NT2/D1 (cell line): Measurements from ENCODE around the gene CCR1.

Experiments used
- DNase-seq: peaks from one replicate; pipeline ENCODE4 v3.0.0-alpha.2; 2011; ENCODE audit warnings: low read depth, low spot score
- H3K27me3 ChIP-seq: 2 replicates; pipeline ENCODE4 v1.6.0; 2011; ENCODE audit warnings: mild to moderate bottlenecking; ENCODE audit not compliant: insufficient read length, insufficient read depth
- H3K36me3 ChIP-seq: 2 replicates; pipeline ENCODE4 v1.6.1; 2011; ENCODE audit warnings: mild to moderate bottlenecking, low read length, mixed read lengths; ENCODE audit not compliant: insufficient read depth, insufficient read length
- H3K4me1 ChIP-seq: 2 replicates; pipeline ENCODE4 v1.5.1; 2011; ENCODE audit not compliant: insufficient read depth, insufficient read length
- H3K4me3 ChIP-seq: 2 replicates; pipeline ENCODE4 v1.5.1; 2011; ENCODE audit warnings: low read depth; ENCODE audit not compliant: insufficient read length
- H3K9ac ChIP-seq: 2 replicates; pipeline ENCODE4 v1.6.0; 2011; ENCODE audit warnings: low read depth; ENCODE audit not compliant: insufficient read length
- H3K9me3 ChIP-seq: 2 replicates; pipeline ENCODE4 v1.5.1; 2011; ENCODE audit warnings: mild to moderate bottlenecking, low read length; ENCODE audit not compliant: insufficient read depth
- SUZ12 ChIP-seq: IDR thresholded peaks from 2 replicates; pipeline ENCODE4 v1.6.1; 2011; ENCODE audit not compliant: insufficient read length, insufficient read depth; ENCODE audit errors: extremely low read depth
- YY1 ChIP-seq: IDR thresholded peaks from 2 replicates; pipeline ENCODE4 v1.6.1; 2011; ENCODE audit not compliant: insufficient read length, insufficient read depth
- ZNF274 ChIP-seq: IDR thresholded peaks from 2 replicates; pipeline ENCODE4 v1.6.1; 2011; ENCODE audit warnings: mild to moderate bottlenecking, low read depth, low read length

The CCR1 gene

GRCh38 chr3:46221938-46222337, 13.8 kb upstream of the CCR1 start:
- DNase-seq = no peak
- no peak overlapping the region for H3K4me3 ChIP-seq
- no peaks in the 10 kb centered on the region for H3K27me3 ChIP-seq
- H3K9ac ChIP-seq = no peak overlapping the region
- H3K9me3 ChIP-seq = 0 out of 2 replicates have a peak, but pooled peaks cover 4% of the 10 kb centered on the region
- H3K4me1 ChIP-seq = no peaks in the 10 kb centered on the region
- no peaks in the 10 kb centered on the region for H3K36me3 ChIP-seq
- TF ChIP-seq SUZ12 (no peak), YY1 (no peak), ZNF274 (no peak)

- no peak for DNase-seq
- Histone ChIP-seq H3K9ac (no peak overlapping the region), H3K27me3 (no peaks in the 10 kb centered on the region), H3K36me3 (no peaks in the 10 kb centered on the region), H3K4me1 (no peaks in the 10 kb centered on the region), H3K9me3 (0 out of 2 replicates have a peak, but pooled peaks cover 3% of the 10 kb centered on the region), H3K4me3 (no peak overlapping the region)
- TF ChIP-seq SUZ12 (no peak), ZNF274 (no peak), YY1 (no peak)
Measured at GRCh38 chr3:46221391-46221790, 13.3 kb upstream of the CCR1 start.

- Histone ChIP-seq H3K27me3 (no peaks in the 10 kb centered on the region), H3K4me3 (no peak overlapping the region), H3K9ac (no peak overlapping the region), H3K36me3 (no peaks in the 10 kb centered on the region), H3K4me1 (peaks cover 4% of the 10 kb centered on the region), H3K9me3 (no peaks in the 10 kb centered on the region)
- TF ChIP-seq ZNF274 (no peak), SUZ12 (no peak), YY1 (no peak)
- DNase-seq = no peak
Measured at GRCh38 chr3:46218196-46218709, 10.1 kb upstream of the CCR1 start.

DNA sequence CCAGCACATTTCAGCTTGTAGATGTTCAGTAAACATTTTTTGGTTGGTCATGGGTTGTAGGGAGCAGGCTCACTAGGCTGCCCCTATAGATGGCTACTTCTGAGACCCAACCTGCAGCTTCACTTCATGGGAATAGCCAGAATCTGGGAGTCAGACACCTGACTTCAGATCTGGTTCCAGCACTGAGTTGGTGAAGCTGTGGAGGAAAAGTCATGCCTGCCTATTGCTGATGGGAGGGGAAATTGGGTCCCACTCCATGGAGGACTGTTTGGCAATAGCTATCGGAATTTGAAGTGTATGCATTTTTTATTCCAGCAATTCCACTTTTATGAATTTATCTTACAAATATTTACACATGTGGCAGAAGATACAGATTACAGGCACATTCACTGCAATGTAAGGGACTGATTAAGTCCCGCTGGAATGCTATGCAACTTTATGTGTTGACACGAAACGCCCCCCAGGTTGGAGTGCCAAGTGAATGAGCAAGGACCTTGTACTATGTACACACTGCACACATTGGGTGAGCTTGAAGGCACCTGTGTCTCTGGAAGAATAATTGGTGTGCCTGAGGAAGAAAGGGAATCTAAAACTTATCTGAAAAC, 7.8 kb upstream of the CCR1 start:
- H3K4me1 ChIP-seq = peaks cover 4% of the 10 kb centered on the region
- H3K36me3 ChIP-seq = no peaks in the 10 kb centered on the region
- no peak for TF ChIP-seq ZNF274
- no peak for TF ChIP-seq YY1
- TF ChIP-seq SUZ12 = no peak
- no peak overlapping the region for H3K4me3 ChIP-seq
- H3K9me3 ChIP-seq = no peaks in the 10 kb centered on the region
- no peak overlapping the region for H3K9ac ChIP-seq
- no peaks in the 10 kb centered on the region for H3K27me3 ChIP-seq
- no peak for DNase-seq

GRCh38 chr3:46214751-46215352, 6.7 kb upstream of the CCR1 start:
- Histone ChIP-seq H3K27me3 (no peaks in the 10 kb centered on the region), H3K4me3 (no peak overlapping the region), H3K4me1 (peaks cover 4% of the 10 kb centered on the region), H3K9me3 (no peaks in the 10 kb centered on the region), H3K9ac (no peak overlapping the region), H3K36me3 (no peaks in the 10 kb centered on the region)
- TF ChIP-seq SUZ12 (no peak), ZNF274 (no peak)
- DNase-seq = peak; percentile 13

DNA sequence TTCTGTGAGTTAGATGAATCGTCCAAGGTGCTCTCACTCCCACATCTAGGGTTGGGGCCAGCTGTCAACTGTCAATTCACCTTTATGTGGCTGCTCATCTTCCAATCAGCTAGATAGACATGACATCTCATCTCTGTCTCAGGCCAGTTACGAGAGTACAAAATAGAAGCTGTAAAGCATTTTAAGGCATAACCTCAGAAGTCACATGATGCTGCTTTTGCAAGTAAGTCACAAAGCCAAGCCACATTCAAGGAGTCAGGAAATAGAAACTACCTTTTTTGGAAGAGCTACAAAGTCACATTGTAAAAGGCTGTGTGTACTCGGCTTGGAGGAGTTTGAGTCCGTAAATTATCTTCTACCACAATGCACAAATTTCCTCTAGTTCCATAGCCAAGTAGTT, 5.1 kb upstream of the CCR1 start:
- no peak for DNase-seq
- Histone ChIP-seq H3K4me3 (no peak overlapping the region), H3K4me1 (peaks cover 4% of the 10 kb centered on the region), H3K9me3 (no peaks in the 10 kb centered on the region), H3K9ac (no peak overlapping the region), H3K36me3 (no peaks in the 10 kb centered on the region), H3K27me3 (no peaks in the 10 kb centered on the region)
- TF ChIP-seq ZNF274 = no peak
- no peak for TF ChIP-seq SUZ12
- no peak for TF ChIP-seq YY1

- Histone ChIP-seq H3K27me3 (no peaks in the 10 kb centered on the region), H3K4me3 (no peak overlapping the region), H3K9ac (no peak overlapping the region), H3K9me3 (no peaks in the 10 kb centered on the region), H3K4me1 (peaks cover 4% of the 10 kb centered on the region), H3K36me3 (no peaks in the 10 kb centered on the region)
- TF ChIP-seq ZNF274 = no peak
- TF ChIP-seq SUZ12 = no peak
- TF ChIP-seq YY1 = no peak
- no peak for DNase-seq
Measured at GRCh38 chr3:46212101-46212500, 4.0 kb upstream of the CCR1 start.
